Prostate gland (tissue), 2 donors: ENCODE data around the gene PLA2G2E.
A peak's percentile ranks its signal among the peaks of the same experiment; 100 is the strongest.

Experiments used
- CTCF ChIP-seq, 4 experiments: fragments of 200-600 bp in 2 of 4; fragments of 450-650 bp in 2 of 4; sonication (generic) in 2 of 4; IDR thresholded peaks; 1 replicate in 3 of 4; 2 replicates in 1 of 4; pipeline ENCODE4 v1.5.1; 2016 to 2019; ENCODE audit warnings: antibody characterized with exemption in 4 of 4, mild to moderate bottlenecking in 2 of 4, moderate library complexity in 2 of 4
- POLR2AphosphoS5 ChIP-seq: sonication (generic); formaldehyde crosslinking; IDR thresholded peaks from one replicate; pipeline ENCODE4 v1.6.1; 2017; ENCODE audit warnings: antibody characterized with exemption

- TF ChIP-seq POLR2AphosphoS5 (peak; percentile 35), CTCF (IDR thresholded peaks at IDR 0.05) (peak; percentile 76 to 92 (median 90))
Measured at GRCh38 chr1:19918057-19918456, 5.4 kb downstream of the PLA2G2E start.
